ENCODE measurements around the gene MUC22.

GRCh38 chr6:30974490-30975252, 35.6 kb upstream of the MUC22 start:
- no peak for TF ChIP-seq CTCF (optimal IDR thresholded peaks at IDR 0.05 in 1 of 3, IDR thresholded peaks at IDR 0.05 in 1 of 3, conservative IDR thresholded peaks at IDR 0.05 in 1 of 3; ENCODE audit: extremely low read depth in 1 of 3, insufficient read depth in 2 of 3, low read length in 3 of 3)
- no peak for TF ChIP-seq EZH2 (IDR thresholded peaks at IDR 0.05; ENCODE audit: low read length)

All from keratinocyte (primary cell).